Smooth muscle cell (in vitro differentiated cells): ENCODE data around the gene ERCC4. TPM values are rescaled to one million over a fixed set of nuclear protein-coding genes. Genes with fewer than 3 reads are reported as not detected.

Experiments
- DNase-seq: peaks from one replicate; lab custom pipeline; 2025; ENCODE audit not compliant: unreplicated experiment; lab: John Stamatoyannopoulos, UW
- H2AFZ ChIP-seq: fragments of 200-600 bp; sonication (generic); 2 replicates; pipeline ENCODE4 v1.6.0; 2016; ENCODE audit warnings: antibody characterized with exemption, low read depth, mild to moderate bottlenecking
- H3F3A ChIP-seq: fragments of 200-600 bp; sonication (generic); 2 replicates; pipeline ENCODE4 v1.6.0; 2017; ENCODE audit warnings: antibody characterized with exemption, low read depth
- H3K27ac ChIP-seq: fragments of 200-600 bp; sonication (generic); 2 replicates; pipeline ENCODE4 v1.5.1; 2016; ENCODE audit warnings: low read depth, mild to moderate bottlenecking
- H3K27me3 ChIP-seq: fragments of 200-600 bp; sonication (generic); 2 replicates; pipeline ENCODE4 v1.6.1; 2016; ENCODE audit warnings: low read depth, mild to moderate bottlenecking
- H3K36me3 ChIP-seq: fragments of 200-600 bp; sonication (generic); 2 replicates; pipeline ENCODE4 v1.5.1; 2016; ENCODE audit warnings: low read depth
- H3K4me1 ChIP-seq: fragments of 200-600 bp; sonication (generic); 2 replicates; pipeline ENCODE4 v1.5.1; 2016; ENCODE audit warnings: low read depth
- H3K4me2 ChIP-seq: fragments of 200-600 bp; sonication (generic); 2 replicates; pipeline ENCODE4 v1.6.0; 2016; ENCODE audit warnings: mild to moderate bottlenecking
- H3K4me3 ChIP-seq: fragments of 200-600 bp; sonication (generic); 2 replicates; pipeline ENCODE4 v1.5.1; 2016; ENCODE audit warnings: mild to moderate bottlenecking
- H3K79me2 ChIP-seq: fragments of 200-600 bp; sonication (generic); 2 replicates; pipeline ENCODE4 v1.6.0; 2016; ENCODE audit warnings: low read depth, mild to moderate bottlenecking
- H3K9ac ChIP-seq: fragments of 200-600 bp; sonication (generic); 2 replicates; pipeline ENCODE4 v1.6.0; 2016; ENCODE audit warnings: low read depth
- H3K9me3 ChIP-seq: fragments of 200-600 bp; sonication (generic); replicated peaks from 2 replicates; pipeline ENCODE4 v1.5.1; 2016; ENCODE audit warnings: low read depth
- H4K20me1 ChIP-seq: fragments of 200-600 bp; sonication (generic); 2 replicates; pipeline ENCODE4 v1.6.0; 2016; ENCODE audit warnings: low read depth
- WGBS: methylation state at CpG from one replicate; pipeline ENCODE4 v1.1.7; 2016; ENCODE audit warnings: low lambda C conversion rate; 5-methylcytosine and 5-hydroxymethylcytosine counted together
- polyA plus RNA-seq: library from polyadenylated mRNA; unstranded; fragments of >200 nt; fragmentation: Nextera tagmentation; extraction: Ambion mirVana; gene quantifications from 2 replicates; pipeline ENCODE4 v1.2.1, GENCODE V29; 2016
- total RNA-seq: library from RNA; depleted of rRNA; stranded (reverse); fragments of >200 nt; gene quantifications from 2 replicates; pipeline ENCODE4 v1.2.3, GENCODE V29; 2014
- TF ChIP-seq, protein P1 (sequence below): fragments of 200-600 bp; sonication (generic); IDR thresholded peaks from 2 replicates; pipeline ENCODE4 v1.5.1; 2017; ENCODE audit warnings: borderline replicate concordance, mild to moderate bottlenecking, antibody characterized with exemption; ENCODE audit not compliant: insufficient read depth, poor library complexity, severe bottlenecking

The ERCC4 gene
- total RNA-seq: 10.3 and 10.6 TPM in 2 replicates
- polyA plus RNA-seq: 17.4 and 27.4 TPM in 2 replicates

GRCh38 chr16:13919683-13920509, at the start of gene ERCC4:
Gene ERCC4, plus strand, starts transcription at chr16:13920154. Its CDS starts 12 bp downstream, at chr16:13920166.
- WGBS: under 1% methylated on average over 63 of the region's 64 CpGs
- H3F3A ChIP-seq: no peaks in the 10 kb centered on the region
- H3K4me3 ChIP-seq: peak within 1 kb of the TSS; percentile 80
- peaks cover 10% of the 10 kb centered on the region for H3K4me1 ChIP-seq
- H3K27me3 ChIP-seq: no peaks in the 10 kb centered on the region
- DNase-seq: peak; percentile 85
- no peaks in the 10 kb centered on the region for H3K9me3 ChIP-seq
- peak within 1 kb of the TSS; percentile 90 for H2AFZ ChIP-seq
- no peaks in the 10 kb centered on the region for H3K36me3 ChIP-seq
- H3K4me2 ChIP-seq: peak within 1 kb of the TSS; percentile 84
- H3K79me2 ChIP-seq: peaks cover 5% of the 10 kb centered on the region
- no peaks in the 10 kb centered on the region for H4K20me1 ChIP-seq
- no peak within 1 kb of the TSS for H3K27ac ChIP-seq
- TF ChIP-seq, protein P1, sequence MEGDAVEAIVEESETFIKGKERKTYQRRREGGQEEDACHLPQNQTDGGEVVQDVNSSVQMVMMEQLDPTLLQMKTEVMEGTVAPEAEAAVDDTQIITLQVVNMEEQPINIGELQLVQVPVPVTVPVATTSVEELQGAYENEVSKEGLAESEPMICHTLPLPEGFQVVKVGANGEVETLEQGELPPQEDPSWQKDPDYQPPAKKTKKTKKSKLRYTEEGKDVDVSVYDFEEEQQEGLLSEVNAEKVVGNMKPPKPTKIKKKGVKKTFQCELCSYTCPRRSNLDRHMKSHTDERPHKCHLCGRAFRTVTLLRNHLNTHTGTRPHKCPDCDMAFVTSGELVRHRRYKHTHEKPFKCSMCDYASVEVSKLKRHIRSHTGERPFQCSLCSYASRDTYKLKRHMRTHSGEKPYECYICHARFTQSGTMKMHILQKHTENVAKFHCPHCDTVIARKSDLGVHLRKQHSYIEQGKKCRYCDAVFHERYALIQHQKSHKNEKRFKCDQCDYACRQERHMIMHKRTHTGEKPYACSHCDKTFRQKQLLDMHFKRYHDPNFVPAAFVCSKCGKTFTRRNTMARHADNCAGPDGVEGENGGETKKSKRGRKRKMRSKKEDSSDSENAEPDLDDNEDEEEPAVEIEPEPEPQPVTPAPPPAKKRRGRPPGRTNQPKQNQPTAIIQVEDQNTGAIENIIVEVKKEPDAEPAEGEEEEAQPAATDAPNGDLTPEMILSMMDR: peak; percentile 84
- peak within 1 kb of the TSS; percentile 77 for H3K9ac ChIP-seq

DNA sequence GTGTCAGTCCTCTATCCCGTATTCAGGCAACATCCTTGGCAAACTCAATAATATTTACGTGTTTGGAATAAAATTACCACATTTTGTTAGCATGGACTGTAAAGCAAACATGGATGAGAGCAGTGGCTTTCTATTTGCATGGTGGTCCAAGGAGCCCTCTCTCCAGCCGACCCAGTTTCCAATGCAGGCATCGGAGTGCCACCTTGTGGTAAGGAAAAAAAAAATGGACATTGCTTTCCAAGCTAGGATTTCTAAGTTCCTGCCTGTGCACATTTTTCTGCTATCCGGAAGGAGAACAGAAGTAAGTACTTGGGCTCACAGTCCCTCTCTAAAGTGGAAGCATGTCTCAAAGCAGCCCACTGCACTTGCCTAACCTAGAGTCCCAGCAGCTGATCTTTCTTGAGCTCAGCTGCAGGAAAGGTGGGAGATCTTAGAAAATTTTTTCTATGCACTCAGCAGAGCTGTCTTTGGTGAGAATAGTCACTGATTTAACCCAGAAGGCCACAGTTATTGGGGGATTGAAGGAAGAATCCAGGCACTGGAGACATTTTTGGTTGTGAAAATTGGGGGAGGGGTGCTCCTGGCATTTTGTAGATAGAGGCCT, 46.0 kb upstream of the ERCC4 start:
- no peak for DNase-seq
- no peaks in the 10 kb centered on the region for H3K9me3 ChIP-seq
- H3K27me3 ChIP-seq: peaks cover 15% of the 10 kb centered on the region
- H2AFZ ChIP-seq: no peak overlapping the region
- no peaks in the 10 kb centered on the region for H3F3A ChIP-seq
- H3K27ac ChIP-seq: no peak overlapping the region
- no peak overlapping the region for H3K4me3 ChIP-seq
- TF ChIP-seq, protein P1: peak; percentile 47
- no peak overlapping the region for H3K9ac ChIP-seq
- no peaks in the 10 kb centered on the region for H3K4me1 ChIP-seq
- WGBS: 17% methylated on average over 5 of the region's 5 CpGs
- no peak overlapping the region for H3K4me2 ChIP-seq
- no peaks in the 10 kb centered on the region for H3K36me3 ChIP-seq
- no peaks in the 10 kb centered on the region for H3K79me2 ChIP-seq
- no peaks in the 10 kb centered on the region for H4K20me1 ChIP-seq

DNA sequence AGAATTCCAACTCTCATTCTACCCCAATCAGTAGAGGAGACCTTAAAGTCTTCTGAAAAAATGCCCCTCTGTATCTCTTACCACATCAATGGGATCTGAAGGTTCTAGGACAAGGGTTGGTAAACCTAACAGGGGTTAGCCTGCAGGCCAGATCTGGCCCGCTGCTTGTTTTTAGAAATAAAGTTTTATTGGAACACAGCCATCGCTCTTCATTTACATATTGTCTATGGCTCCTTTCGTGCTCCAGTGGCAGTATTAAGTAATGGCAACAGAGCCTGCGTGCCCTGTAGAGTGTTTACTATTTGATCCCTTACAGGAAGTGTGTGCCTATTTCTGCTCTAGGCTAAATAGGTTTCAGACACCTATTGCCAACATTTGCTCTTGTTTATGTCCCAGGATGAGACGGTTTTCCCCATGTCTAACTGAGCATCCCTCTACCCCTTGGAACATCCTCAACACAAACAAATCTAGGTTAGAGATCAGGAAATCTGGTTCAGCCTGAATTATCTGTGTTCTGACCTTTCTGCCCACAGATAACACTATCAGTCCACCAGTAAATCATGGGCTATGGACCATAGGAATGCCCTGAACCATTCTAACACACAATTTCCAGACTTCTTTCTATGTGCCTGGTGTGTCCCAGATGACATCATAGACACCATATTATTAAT, 44.2 kb upstream of the ERCC4 start:
- Histone ChIP-seq H3K27me3 (peaks cover 15% of the 10 kb centered on the region), H3K79me2 (no peaks in the 10 kb centered on the region), H3K9me3 (no peaks in the 10 kb centered on the region), H3K4me3 (no peak overlapping the region), H2AFZ (no peak overlapping the region), H3F3A (no peaks in the 10 kb centered on the region), H3K27ac (no peak overlapping the region), H3K4me1 (no peaks in the 10 kb centered on the region), H3K9ac (no peak overlapping the region), H3K36me3 (no peaks in the 10 kb centered on the region), H3K4me2 (no peak overlapping the region), H4K20me1 (no peaks in the 10 kb centered on the region)
- WGBS: 85% methylated on average over 5 of the region's 5 CpGs
- TF ChIP-seq, protein P1: no peak
- no peak for DNase-seq
